NCI-H446 treated with DMSO at 0.1 percent for 48 hours (cell line): ENCODE data around the gene SOD2.
"Not testable (repeated sequence)": the region's sequence is repeated elsewhere in the genome, so short reads cannot be mapped to it uniquely, and the experiment has no call there.

Source experiments
- DNase-seq: peaks from one replicate; lab custom pipeline; 2025; lab: John Stamatoyannopoulos, UW

SOD2 gene

GRCh38 chr6:159682810-159683209 lies 10.2 kb downstream of the SOD2 start:
- no peak for DNase-seq

DNA sequence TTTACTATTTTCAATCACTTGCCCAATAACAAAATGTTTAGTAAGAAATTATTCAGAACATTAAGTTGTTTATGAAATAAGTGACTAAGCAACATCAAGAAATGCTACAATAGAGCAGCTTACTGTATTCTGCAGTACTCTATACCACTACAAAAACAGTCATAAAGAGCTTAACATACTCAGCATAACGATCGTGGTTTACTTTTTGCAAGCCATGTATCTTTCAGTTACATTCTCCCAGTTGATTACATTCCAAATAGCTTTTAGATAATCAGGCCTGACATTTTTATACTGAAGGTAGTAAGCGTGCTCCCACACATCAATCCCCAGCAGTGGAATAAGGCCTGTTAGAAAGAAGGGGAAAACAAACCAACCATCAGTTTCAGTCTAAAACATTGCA lies 10.7 kb downstream of the SOD2 start:
- DNase-seq = no peak

DNA sequence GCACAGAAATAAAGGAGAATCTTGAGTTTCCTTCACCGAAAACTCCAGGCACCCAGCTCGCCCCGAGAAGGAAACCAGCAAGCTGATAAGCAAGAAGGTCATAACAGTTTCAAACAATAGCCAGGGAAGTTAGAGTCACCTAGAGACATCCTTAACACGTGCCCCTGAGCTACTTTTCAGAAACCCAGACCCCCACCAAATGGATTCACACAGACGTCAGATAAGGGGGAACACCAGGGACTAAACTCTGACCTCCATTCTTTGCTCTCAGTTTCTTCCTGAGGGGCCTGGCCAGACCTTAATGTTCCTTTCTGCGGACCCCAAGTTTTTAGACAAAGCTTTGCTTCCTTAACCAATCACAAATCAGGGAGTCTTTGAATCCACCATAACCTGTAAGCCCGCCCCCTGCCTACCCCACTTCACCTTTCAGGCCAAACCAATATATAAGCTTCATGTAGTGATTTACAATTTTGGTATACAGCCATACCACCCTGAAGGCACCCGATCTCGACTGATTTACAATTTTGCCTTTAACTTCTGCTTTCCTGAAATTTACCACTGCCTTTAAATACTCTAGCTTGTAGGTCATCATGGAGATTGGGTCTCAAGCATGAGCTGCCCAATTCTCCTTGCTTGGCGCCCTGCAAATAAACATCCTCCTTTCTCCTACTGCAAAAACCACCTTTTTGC lies 11.7 kb downstream of the SOD2 start:
- no peak for DNase-seq

DNA sequence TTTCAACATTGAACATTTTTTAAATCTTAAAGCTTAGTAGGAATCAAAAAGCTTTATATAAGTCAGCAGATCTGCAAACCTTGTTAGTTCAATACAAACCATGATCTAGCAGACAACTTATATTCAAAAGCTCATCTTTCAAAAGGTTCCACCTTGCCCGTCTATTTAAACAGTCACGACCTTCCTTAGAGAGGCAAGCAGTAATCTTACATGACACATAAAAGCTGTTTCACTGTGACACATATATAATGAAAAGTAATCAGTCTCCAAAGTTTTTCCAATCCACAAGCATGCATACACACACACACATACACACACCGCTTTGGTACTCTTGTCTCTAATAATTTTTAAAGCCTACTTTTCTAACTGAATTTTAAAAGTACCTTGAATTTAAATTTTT lies 12.9 kb downstream of the SOD2 start:
- DNase-seq = no peak

- no peak for DNase-seq
Observed at GRCh38 chr6:159679091-159680077, 13.7 kb downstream of the SOD2 start.

DNA sequence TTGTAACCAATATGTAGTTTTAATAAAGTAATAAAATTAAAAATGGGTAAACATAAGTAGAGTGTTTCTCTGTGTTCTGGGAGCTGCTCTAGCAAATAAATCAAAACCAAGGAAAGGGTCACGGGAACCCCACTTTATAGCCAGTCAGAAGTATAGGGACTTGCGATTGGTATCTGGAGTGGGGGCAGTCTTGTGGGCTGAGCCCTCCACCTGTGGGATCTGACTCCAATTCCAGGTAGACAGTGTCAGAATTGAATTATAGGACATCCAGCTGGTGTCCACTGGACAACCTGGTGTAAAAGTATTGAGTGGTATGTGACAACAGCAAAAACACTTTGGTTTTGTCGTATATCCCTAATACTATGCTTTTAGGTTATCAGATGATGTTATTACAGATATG lies 14.5 kb downstream of the SOD2 start:
- no peak for DNase-seq

DNA sequence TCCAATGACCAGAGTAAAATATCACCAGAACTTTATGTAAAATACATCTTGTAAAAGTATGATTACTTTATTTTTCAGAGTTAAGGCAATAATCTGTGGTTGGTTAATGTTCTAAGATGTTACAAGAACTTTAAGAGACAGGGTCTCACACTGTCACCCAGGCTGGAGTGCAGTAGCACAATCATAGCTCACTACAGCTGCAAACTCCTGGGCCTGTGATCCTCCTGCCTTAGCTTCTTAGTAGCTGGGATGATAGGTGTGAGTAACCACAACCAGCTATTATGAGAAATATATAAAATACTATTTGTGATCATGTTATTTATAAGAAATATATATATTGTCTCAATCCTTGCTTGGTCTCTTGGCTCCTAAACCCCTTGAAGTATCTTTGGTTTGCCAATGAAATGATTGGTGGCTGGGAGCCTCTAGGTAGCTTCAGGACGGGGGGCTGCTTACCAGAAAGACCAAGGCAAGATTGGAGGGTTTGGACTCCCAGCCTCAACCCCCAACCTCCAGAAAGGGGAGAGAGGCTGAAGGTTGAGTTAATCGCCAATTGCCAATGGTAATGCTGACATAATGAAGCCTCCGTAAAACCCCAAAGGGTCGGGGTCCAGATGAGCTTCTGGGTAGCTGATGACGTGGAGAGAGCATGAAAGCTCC lies 15.4 kb downstream of the SOD2 start:
- no peak for DNase-seq

GRCh38 chr6:159676890-159677505 lies 16.0 kb downstream of the SOD2 start:
- no peak for DNase-seq

DNA sequence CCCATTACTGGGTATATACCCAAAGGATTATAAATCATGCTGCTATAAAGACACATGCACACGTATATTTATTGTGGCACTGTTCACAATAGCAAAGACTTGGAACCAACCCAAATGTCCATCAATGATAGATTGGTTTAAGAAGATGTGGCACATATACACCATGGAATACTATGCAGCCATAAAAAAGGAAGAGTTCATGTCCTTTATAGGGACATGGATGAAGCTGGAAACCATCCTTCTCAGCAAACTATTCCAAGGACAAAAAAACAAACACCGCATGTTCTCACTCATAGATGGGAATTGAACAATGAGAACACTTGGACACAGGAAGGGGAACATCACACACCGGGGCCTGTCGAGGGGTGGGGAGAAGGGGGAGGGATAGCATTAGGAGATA lies 16.8 kb downstream of the SOD2 start:
- DNase-seq = not testable (repeated sequence)

- no peak for DNase-seq
Observed at GRCh38 chr6:159665868-159666635, 27.0 kb downstream of the SOD2 start.

GRCh38 chr6:159663368-159663889 lies 29.6 kb downstream of the SOD2 start:
- DNase-seq = not testable (repeated sequence)

GRCh38 chr6:159661977-159662376 lies 31.1 kb downstream of the SOD2 start:
- DNase-seq = not testable (repeated sequence)

- DNase-seq = no peak
Observed at GRCh38 chr6:159655409-159655988, 37.5 kb downstream of the SOD2 start.

GRCh38 chr6:159654483-159655098 lies 38.5 kb downstream of the SOD2 start:
- DNase-seq = peak; percentile 25

GRCh38 chr6:159650314-159650713 lies 42.7 kb downstream of the SOD2 start:
- DNase-seq = no peak

DNA sequence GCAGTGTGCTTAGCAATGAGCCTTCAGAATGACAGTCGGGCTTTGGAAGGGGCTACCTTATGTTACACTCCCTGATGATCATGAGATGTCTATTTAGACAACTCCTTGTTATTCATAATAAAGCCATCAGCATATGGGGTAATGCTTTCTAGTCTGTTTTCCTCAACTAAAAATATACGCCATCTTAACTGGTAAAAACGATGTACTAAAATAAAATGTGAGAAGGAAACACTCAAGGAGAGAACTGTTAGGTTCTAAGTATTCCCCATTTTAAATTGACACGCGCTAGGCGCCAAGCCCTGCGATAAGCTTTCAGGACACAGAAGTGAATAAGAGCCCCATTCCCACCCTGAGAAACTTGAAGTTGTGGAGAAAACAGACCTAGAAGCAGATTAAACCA lies 43.6 kb downstream of the SOD2 start:
- no peak for DNase-seq

DNA sequence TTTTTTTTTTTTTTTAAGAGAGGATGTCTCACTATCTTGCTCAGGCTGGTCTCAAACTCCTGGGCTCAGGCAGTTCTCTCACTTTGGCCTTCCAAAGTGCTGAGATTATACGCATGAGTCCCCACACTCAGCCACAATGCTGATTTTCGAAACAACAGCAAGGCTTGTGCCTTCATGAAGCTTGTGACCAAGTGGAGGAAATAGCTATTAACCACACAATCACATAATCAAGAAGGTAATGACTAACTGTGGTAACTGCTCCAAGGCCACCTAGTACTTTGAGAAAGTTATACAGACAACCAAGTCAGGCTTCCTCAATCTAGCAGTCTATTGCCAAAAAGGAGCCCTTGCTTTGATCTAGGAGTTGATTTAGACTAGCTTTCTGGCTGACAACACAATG lies 46.3 kb downstream of the SOD2 start:
- DNase-seq = no peak

DNA sequence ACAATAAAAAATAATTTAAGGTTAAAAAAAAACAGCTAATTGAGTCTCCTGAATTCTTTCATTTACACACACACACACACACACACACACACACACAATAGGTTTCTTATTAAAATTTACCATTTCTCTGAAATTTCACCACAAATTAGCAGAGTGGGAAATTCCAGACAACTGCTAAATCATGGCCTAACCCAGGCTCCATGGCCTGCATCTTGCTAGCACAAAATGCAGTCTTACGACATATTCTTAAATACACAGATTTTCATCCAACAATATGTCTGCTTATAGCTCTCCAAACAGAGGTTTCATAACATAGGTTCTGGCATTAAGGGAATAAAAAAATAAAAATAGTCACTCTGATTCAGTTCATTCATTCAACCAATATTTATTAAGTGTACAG lies 46.9 kb downstream of the SOD2 start:
- DNase-seq = no peak

- no peak for DNase-seq
Observed at GRCh38 chr6:159645640-159646039, 47.4 kb downstream of the SOD2 start.
